NCI-H69 (cell line): ENCODE data around the gene HOTAIR.

Source experiments
- DNase-seq: peaks from one replicate; lab custom pipeline; 2025; lab: John Stamatoyannopoulos, UW

HOTAIR gene

DNA sequence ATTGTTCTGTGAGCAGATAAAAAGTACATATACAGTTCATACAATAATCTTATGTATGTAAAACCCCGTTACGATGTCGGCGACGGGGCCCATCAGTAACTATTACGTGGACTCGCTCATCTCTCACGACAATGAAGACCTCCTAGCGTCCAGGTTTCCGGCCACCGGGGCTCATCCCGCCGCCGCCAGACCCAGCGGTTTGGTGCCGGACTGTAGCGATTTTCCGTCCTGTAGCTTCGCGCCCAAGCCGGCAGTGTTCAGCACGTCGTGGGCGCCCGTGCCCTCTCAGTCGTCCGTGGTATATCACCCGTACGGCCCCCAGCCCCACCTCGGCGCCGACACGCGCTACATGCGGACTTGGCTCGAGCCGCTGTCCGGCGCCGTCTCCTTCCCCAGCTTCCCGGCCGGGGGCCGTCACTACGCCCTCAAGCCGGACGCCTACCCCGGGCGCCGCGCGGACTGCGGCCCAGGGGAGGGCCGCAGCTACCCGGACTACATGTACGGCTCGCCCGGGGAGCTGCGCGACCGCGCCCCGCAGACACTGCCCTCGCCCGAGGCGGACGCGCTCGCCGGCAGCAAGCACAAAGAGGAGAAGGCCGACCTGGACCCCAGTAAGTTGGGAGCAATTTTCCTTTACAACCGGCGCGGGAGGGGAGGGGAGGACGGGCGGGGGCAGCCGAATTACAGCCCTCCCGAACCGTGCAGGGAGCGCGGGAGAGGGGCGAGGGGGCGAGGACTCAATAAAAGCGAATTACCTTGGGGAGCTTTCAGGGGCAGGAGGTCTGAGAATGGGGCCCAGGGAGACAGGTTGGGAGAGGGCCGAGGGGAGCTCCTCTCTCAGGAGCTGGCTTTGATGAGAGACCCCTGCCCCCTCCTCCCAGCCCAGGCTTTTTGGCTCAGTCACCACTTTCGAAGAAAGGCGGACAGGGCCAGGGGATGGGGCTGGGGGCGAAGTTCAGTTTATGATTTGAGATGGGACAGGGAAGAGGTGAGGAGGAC is 25.7 kb upstream of the HOTAIR start, which contains the start of gene HOXC9:
HOXC9 (plus strand) TSS at position 46 of the 999 bp plus-strand sequence; CDS start at position 74, 28 bp downstream.
- peak; percentile 81 for DNase-seq

DNA sequence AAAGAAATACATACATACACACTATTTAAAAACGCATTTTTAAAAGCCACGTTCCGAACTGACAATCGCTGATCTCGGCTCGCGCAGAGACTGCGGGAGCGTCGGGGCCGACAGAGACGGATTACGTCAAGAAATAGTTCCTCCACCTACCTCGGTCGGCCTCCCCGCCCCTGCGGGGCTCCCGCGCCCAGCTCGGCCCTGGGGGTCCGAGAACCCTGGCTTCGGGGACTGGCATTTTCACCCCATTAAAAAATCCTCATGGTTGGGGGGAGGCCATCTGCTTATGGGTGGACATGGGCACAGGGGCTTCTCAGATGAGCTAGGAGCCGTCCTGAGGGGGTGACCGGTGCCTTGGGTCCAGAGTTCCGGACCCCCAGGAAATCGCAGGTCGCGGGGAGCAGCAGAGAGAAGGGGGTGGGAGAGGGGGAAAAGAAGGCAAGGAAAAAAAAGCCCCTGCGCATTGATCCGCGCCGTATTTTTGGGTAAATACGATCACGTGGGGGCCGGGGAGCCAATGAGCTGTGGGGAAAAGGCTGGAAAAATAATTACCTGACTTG is 24.9 kb upstream of the HOTAIR start:
- DNase-seq: peak; percentile 96

DNA sequence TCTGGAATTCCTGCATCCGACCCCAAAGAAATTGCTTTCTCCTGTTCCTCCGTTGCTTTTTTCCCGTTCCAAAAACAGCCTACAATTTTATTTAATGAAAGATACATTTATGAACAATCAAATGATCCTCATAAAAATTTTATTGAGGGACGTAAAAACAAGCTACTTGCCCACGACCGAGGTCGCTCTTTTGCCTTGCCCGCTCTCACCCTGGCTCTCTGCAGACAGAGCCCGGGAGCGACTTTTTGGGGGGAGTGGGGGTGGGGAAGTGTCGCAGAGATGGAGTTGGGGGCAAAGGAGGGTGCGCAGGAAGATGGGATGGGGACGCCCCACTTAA is 24.1 kb upstream of the HOTAIR start:
- DNase-seq: no peak

DNA sequence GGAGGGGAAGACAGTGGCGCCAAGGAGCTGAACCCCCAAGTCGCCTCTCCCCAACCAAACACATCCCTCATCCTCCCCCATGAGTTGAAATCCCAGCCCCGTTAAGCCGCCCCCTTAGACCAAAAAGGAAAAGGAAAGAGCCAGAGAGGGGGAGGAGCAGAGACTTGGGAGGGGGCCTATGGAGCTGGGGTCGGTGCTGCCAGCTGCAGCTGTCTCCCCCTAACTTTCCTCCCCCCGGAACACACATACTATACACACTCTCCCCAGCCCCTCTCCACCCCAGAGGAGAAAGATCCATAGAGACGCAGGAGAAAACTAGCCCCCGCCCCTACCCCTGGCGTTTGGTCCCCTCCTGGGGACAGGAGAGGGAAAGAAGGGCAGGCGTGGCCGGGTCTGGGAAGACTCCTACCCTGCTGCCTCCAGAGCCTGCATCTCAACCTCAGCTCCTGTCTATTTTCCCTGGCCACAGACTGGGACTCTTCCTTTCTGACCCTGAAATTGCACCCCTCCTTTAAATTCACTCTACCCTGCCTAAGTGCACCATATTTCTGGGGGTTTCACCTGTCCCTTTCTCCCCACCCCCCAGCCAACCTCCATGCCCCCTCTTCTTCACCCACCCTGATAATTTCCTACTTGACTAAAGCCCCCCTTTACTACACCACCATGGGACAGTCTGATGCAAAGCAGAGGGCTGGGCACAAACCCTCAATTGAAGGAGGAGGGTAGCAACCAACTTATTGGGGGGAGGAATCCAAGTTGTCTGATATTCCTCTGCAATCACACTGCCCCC is 23.6 kb upstream of the HOTAIR start:
- DNase-seq: no peak

DNA sequence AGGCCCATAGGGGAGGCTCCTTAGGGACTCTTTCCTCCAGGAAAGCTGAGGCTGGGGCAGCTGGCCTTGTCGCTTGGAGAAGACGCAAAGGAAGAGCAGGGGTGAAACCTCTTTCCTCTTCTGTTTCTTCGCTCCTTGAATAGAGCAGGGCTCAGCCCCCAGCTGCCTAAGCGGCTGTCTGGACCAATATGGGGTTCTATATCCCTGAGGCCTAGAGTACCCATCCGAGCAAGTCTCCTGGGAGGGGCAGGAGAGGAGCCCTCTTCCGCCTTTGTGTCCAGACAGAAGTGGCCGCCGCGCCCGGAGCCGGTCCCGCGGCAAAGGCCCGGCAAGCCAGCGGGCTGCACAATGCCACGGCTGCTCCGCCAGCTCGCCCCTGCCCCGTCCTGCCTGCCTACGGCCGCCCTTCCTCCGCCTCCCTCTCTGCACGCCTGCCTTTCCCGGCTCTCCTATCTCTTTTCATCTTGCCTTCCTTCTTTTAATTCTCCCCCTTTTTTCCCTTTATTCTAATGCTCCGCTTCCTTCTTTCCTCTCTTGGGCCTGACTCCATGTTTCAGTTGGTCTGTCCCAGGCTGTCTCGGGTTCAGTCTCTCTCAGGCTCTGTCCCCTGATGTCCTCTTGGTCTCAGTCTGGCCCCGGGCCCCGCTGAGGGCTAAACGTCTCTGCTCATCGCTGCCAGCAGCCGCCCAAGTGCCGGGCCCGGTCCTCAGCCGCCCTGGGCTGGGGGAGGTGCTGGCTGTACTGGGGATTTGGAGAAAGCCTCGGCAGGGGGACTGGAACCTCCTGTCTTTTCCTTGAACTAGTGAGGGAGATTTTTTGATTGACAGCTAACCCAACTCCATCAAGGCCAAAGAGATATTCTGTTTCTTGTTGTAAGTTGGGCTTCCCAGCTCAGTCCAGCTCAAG is 22.7 kb upstream of the HOTAIR start:
- no peak for DNase-seq

DNA sequence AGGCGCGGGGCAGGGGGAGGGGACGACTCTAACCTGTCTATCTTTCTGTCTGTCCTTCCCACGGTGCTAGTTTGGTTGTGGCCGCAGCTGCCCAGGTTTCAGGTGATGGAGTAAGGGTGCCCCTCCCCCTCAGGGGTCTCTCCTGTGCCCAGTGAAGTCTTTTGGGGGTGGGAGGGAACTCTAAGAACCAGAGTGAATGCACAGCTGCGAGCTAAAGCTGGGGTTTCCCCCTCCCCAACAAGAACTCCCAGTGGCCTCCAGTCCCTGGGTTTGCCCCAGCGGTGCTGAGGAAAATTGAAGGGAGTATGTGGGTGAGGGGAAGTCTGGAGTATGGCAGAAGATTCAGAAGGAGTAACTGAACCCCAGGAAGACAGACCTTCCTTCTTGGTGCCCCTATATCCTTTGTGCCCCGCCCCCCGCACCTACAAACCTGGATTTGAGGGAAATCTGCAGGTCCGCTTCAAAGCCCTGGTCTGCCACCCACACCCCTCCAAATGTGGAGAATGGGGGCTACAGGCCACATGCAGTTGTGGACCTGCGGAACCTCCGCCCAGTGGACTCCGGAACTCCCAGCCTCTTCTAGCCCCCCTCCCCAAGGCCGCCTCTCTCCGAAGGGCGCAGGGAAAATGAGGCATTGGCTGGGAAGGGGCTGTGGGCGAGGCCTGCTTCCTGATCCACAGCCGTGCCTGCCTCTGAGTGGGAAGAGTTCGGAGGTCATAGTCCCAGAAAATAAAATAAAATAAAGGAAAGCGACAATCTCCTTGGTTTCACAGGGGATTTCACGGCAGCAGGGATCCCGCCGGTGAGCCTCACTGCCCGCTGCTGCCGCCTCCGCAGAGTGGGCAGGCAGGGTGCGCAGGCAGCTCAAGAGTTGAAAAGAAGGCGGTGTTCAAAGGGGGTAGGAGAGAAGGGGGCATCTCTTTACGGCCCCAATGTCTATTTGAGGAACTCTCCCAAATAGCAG is 21.8 kb upstream of the HOTAIR start:
- DNase-seq: no peak

DNA sequence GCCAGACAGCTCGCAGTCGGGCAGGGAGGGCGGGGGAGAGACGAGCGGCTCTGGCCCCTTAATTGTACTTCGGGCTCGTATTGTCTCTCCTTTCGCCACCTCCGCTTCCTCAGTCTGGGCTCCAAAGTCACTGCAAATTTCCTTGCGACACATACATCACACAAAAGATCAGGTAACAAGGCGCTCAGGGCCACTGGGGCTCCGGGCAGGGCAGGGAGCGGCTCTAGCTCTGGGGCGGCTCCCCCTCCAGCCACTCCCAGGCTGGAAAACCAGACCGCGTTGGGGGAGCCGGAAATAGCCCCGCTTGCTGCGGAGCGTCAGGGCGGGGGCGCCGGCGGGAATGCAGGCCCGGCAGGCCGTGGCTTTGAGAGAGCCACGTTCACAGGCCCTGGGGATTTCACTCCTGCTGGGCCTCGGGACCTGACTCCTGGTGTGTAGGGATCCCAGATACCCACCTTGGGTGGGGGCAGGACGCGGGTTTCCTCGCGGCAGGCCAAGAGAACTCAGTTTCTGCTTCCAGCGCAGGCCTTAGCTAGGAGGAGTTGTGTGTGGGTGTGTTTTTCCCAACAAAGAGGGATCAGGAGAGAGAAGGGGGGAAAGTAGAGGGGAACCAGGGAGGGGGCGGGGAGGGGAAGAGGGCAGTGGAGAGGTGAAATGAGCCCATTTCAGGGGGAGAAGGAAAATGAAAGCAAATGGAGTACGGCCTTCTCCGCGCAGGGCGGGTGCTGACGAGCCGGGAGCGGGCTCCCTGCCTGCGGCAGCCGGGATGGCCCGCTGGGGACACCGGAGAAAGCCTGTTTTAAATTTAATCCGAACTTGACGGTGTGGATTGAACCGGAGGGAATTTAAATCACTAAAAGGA is 20.9 kb upstream of the HOTAIR start:
- DNase-seq: peak; percentile 89

DNA sequence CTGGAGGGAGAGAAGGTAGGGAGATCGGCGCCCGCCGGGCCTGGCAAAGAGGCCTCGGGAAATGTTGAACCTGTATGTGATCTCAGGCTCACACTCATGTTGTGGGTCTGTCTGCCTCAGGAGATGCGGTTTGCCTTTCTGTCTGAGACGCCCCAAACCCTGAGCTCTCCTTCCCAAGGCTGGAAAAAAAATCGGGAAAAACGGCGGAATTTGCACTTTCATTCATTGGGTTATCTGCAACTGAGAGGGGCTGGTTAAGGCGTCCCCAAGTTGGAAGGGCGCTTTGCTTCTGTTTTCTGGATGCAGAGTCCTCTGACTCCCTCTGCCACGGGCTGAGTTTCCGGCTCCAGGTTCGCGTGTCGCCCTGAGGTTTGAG is 20.2 kb upstream of the HOTAIR start:
- DNase-seq: no peak

DNA sequence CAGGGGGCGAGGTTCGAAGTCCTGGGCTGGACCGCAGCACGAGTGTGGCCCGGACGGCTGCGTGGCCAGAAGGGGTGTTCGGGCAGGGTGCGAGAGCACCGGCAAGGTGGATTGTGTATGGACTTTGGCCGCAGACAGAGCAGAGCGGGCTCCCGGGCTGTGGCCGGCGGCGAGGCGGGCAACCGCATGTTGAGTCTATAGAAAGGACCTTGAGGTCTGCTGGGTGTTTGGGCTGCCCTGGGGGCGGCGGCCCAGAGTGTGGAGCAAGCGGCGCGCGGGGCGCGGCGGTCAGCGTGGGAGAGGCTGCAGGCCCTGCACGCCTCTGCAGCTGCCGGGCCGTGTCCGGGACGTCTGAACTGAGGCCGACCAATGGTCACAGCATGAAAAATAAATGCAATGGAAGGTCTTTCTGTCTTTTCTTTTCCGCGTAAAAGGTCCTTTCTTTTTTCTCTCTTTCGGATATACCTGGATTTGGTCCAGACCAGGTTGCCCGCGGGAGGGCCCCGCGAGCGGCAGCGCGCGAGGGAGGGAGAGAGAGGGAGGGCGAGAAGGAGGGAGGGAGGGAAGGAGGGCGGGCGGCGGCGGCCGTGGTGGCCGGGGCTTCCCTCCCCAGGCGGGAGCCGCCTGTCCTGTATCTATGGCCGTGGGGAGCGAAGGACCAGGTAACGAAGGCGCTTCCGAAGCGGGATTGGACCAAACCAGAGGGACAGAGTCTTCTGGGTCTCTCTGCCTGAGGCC is 19.7 kb upstream of the HOTAIR start:
- peak; percentile 85 for DNase-seq

DNA sequence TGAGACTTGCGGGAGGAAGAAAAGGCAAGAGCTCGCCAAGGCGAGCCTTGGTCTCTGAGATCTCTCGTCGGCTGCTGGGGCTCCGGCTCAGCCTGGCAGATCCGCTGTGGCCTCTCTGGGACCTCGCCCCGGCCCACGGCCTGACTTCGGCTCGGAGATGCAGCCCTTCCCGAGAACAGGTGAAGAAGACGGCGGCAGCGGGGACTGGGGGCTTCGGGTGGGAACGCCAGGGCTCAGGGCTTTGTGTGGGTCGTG is 19.2 kb upstream of the HOTAIR start:
- DNase-seq: peak; percentile 59

DNA sequence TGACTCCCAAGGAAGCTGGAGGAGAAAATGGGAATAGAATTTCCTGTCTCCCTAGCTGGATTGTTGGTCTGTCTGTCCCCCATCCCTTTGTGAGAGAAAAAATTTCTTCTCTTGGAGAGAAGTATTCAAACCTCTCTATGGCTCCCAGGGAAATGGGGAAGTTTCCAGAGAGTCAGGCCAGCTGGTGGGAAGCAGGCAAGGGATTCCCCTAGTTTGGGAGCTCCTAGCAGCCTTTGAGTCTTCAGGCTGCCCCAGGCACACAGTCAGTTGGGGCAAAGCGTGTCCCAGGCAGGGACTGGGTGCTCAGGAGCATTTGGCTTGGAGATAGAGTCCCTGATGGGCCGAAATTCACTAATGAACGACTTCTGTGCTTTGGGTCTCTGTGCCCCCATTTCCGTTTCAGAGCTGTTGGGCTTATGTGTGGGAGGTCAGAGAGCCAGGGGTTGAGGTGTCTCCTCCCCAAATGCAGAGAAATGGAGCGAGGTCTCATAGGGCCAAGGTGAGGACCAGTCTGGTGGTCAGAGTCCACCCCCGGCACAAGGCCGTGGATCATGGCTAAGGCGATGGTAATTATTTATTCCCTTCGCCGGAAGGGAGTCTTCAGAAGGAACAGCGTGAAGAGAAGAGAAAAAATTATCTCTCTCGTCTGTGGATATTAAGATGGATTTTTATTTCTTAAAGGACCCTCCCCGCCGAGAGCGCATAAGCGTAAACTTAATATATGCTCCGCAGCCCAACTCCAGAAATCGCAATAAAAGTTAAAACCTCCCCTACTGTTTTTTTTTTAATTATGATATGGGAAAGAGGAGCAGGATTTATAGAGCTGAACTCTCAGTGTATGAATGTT is 18.6 kb upstream of the HOTAIR start:
- DNase-seq: no peak

DNA sequence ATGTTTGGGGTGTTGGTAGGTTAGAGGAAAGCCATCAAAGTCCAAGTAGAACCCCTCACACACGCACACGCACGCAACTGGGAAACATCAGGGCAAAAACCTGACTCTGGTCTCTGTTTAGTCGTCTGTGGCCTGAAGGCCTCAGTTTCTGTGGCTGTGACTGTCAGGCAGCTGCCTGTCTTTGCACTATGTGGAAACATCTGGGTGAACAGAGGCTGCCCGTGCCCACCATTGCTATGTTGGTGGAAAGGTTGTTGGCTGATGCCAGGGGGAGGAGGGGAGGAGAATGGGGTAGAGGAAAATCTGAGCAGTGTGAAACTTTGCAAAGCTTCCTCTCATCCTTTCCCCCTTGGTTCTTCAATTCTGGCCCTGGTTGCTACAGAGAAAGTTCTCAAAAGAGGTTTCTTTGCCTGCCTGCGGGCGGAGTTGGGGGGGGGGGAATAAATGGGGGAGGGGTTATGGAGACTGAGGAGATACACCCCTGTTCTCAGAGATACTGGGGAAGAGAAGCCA is 17.7 kb upstream of the HOTAIR start:
- DNase-seq: no peak

DNA sequence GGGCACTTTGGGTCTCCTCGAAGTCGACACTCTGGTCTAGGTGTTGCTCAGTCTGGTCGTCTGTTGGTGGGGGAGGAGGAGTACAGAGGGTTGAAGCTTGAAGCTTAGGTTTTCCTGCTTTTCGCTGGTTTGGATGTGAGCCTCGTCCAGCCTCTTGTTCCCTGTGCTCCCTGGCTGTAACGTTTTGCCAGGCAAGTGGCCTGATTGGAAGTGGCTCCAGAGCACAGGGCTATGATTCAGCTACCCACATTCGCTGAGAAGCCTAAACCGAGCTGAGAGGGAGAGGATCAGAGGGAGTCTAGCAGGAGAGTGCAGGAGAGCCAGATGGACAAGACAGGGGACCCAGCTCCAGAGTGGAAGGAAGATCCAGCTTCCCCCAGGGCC is 16.3 kb upstream of the HOTAIR start:
- DNase-seq: peak; percentile 70

DNA sequence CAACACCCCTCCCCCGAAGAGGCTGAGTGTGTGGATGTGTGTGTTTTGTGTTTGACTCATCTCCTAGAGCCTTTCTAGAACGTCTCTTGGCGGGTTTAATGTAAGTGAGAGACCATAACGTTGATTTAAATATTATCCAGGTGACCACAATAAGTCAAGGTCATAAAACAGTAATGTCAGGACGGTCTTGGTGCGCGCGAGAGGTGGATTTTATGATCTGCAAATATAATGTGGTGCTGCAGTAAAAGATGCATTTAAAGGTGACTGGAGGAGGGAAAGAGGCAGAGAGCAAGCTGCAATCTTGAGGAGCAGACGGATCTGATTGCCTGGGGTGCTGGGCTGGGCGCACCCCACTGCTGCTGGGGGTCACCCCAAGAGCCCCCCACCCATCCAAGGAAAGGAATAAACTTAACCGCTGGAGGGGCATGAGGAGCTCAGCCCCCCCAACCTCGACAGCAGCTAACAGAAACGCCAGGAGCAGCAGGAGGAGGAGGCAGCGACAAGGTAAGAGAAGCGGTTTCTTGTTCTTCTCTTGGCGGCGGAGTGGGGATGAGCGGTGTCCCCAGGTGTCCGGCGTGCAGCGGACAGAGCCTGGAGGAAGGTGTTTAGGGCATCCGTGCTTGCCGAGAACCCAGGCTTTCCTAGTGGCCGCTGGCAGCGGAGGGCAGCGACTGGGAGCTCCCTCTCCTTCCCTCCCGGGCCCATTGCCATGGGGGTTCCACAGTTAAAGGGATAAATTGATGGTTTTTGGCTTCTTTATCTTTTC is 15.7 kb upstream of the HOTAIR start:
- DNase-seq: peak; percentile 86

DNA sequence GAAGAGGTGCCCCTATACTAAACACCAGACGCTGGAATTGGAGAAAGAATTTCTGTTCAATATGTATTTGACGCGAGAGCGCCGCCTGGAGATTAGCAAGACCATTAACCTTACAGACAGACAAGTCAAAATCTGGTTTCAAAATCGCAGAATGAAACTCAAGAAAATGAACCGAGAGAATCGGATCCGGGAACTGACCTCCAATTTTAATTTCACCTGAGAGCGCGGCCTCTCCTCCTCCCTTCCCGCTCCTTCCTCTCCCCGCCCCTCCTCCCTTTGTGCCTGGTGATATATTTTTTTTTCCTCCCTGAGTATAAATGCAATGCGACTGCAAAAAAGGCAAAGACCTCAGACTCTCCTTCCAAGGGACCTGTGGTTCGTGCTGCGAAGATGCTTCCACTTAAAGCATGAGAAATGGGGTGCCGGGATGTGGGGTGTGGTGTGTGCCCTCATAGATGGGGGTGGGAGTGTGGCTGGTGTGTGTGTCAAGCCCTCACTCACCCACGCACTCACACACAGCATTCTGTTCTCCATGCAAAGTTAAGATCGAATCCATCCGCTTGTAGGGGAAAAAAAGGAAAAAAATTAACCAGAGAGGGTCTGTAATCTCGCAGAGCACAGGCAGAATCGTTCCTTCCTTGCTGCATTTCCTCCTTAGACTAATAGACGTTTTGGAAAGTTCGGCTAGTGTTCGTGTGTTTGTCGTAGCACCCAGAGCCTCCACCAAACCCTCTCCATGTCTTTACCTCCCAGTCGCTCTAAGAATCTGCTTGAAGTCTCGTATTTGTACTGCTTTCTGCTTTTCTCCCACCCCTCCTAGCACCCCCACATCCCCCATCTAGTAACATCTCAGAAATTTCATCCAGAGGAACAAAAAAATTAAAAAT is 14.7 kb upstream of the HOTAIR start:
- peak; percentile 82 for DNase-seq
